ACHN (cell line): Measurements from ENCODE around the gene PTTG2.

Experiments
- DNase-seq: peaks from one replicate; pipeline ENCODE4 v3.0.0-alpha.2; 2015
- in situ Hi-C: cut with HindIII; loops from 2 replicates; pipeline ENCODE4 v1.10.0; 2017; ENCODE audit warnings: low sequenced_read_pairs, low pct_ligation_motif_present, low pct_unique_long_range_greater_than_20kb

PTTG2 gene

DNA sequence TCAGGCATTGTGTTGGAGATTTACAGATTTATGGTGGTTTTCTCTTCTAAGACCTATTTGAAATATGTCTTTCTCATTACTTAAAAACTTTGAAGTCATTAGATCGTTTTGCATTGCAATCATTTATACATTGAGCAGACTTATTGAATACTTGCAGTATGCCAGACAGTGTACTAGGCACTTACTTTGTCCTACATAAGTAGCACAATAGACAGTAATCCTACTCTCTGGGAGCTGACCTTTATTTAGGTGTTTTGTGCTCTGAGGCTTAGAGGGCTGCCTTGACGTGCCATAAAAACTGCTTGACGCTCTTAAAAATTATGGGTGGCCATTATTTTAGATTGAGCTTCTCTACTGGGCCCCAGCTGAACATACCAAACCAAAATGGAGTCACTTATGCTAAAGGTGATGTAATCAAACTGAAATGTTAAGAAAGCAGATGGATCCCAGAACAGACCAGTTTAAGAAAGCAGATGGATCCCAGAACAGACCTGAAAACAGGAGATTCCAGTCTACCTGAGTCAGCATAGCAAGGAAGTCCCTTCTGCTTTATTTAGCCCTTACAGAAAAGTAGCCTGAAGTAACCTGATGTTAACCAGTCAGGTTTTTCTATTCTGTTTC is 42.4 kb downstream of the PTTG2 start:
- in situ Hi-C loops, result no loop called here
- no peak for DNase-seq

DNA sequence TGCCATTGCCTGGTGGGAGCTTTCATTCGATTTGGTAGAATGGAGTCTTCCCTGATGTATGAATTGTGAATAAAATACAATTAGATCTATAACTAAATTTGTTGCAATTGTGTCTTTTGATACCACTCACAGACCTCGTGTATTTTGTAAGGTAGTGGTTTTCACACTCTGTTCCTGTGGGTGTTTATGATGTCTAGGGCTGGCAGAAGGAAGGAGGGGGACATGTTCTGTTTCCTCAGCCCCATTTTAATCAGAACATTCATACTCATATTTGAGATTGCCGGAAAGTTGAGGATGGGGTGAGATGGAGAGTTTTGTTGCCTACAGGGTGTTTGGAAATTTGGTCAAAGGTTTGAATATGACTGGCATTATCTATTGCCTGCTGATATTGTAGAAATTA is 42.9 kb downstream of the PTTG2 start:
- in situ Hi-C loops, result no loop called here
- DNase-seq, result no peak

DNA sequence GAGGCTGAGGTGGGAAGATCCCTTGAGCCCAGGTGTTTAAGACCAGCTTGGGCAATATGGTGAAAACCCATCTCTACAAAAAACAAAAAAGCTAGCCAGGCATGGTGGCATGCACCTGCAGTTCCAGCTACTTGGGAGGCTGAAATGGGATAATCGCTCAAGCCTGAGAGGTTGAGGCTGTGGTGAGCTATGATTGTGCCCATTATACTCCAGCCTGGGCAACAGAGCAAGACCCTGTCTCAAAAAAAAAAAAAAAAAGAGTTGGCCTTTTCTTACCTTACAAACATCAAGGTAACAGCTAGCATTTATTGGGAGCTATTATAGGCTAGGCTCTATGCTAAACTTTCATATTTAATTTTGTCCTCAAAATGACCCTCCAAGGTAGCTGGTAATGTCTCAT is 43.4 kb downstream of the PTTG2 start:
- no peak for DNase-seq
- in situ Hi-C loops, result no loop called here

DNA sequence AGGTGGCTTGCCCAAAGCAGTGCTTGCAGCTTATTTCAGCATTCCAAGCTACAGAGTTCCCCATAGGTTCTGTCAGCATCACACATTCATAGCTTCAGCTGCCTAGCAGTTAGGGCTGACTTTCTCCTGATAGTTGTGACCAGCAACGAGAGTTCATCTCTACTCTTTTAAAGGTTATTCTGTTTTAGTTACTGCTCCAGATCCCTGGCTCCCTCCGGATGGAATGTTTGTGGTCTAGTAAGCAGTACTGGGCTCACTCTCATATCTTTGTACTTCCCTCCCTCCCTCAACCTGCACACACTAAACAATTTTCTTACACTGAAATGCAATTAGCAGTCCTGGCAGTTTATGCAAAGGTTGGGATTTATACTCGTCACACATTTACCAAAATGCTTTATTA is 43.9 kb downstream of the PTTG2 start:
- DNase-seq, result no peak
- in situ Hi-C loops, result no loop called here

DNA sequence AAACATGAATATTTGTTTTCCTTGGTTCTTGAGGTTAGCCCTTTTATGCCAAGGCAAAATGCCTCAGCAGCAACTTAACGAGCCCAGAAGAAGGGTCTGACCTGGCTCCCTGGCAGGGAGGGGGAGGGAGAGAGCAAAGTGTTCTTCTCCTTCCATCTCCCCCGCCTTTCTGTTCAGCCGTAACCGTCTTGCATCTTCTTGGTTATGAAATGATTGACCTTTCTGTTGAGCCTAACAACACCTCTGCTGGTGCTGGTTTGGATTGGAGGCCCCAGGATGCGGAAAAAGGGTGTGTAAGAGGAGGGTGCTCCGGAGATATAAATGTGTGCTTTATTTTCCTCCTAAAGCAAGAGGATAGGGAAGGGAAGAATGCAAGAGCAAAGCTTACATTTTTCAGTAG is 44.7 kb downstream of the PTTG2 start:
- in situ Hi-C loops, result no loop called here
- no peak for DNase-seq

DNA sequence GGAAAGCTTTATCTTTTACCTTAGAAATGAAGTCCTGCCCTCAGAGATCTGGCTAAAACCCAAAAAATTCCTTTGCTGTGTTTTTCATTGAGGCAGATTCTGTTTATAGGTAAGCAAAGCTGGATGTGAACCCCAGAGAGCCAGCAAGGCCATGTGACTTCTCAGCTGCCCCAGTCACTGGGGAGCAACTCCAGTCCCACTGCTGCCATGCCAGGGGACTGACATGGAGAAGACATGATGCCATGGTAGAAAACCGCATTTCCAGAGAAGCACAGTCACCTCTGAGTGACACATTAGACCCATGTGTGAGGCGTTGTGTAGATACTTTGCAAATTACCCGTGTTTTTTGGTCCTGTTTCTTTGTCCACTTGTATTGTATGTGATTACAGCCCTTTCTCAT is 45.4 kb downstream of the PTTG2 start:
- DNase-seq, result no peak
- in situ Hi-C loops, result no loop called here

DNA sequence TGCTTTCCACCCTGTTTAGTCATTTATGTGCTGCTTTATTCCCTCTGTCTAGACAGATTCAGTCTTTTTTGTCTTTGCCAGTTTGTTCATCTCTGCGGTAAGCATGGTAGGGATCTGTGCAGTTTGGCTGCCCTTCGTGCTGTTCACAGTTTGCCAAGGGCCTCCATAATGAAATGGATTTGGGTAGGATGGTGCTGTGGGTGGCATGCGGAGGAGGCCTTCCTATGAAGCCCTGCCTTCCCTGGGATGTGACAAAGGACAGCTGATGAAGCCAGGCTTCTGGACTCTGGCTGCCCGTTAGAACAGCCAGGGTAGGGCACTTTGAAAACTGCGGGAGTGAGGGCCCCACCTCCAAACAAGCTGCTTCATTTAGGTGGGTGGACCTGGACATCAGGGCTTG is 47.4 kb downstream of the PTTG2 start:
- DNase-seq, result no peak
- in situ Hi-C loops, result no loop called here

DNA sequence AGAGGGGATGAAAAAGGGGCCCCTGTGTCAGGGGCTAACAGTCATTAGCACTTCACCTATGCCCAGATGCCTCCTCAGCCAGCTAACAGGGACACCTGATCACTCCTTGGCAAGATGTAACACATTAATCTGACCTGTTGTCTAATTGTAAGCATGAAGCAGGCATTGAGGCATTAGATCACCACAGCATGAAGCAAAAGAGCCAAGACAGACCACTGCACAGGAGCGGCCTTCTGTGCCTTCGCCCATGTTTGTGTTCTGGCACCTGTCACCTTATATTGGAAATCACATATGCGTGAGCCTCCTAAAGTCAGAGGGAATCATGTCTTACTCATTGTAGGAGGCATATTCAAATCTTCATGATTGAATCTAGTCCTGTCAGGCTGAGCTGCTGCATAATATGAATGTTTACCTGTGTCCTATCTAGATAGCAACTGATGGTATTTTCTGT is 48.4 kb downstream of the PTTG2 start:
- no peak for DNase-seq
- in situ Hi-C loops, result no loop called here

DNA sequence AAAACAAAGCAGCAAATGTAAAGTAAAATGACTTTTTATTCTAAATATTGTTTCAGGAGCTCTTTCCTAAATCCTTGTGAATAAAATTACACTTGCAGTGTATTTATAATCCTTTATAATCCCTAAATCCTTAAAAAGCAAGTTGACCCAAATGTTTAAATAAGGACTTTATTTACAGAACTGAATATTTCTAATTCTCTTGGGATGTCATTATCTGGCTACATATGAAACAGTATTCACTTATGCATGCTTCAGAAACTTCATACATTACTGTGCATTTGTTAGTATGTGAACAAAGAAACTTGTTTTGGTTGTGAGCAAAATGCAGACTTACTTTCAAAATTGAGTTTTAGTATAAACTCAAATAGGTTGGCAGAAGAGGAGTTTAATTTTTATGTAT is 49.2 kb downstream of the PTTG2 start:
- in situ Hi-C loops, result no loop called here
- DNase-seq, result no peak

DNA sequence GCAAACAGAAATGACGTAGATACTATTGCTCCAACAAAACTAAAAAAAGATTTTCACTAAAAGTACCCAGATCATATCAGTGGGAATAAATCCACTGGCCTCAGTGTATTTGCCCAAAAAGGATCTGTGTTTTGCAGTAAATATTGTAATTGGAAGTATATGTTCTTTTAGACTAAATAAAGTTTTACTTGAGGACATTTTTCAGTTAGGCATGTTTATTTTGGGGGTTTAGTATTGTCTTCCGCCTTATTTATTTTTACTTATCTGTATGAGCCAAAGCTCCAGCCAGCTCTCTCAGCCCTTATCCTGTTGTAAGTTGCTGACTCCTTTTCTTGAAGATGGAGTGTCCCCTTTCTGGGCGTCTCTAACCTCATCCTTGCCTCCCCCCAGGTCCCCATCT is 49.8 kb downstream of the PTTG2 start:
- no peak for DNase-seq
- in situ Hi-C loops, result no loop called here
